Measurements from ENCODE around the gene CDC25A.

DNA sequence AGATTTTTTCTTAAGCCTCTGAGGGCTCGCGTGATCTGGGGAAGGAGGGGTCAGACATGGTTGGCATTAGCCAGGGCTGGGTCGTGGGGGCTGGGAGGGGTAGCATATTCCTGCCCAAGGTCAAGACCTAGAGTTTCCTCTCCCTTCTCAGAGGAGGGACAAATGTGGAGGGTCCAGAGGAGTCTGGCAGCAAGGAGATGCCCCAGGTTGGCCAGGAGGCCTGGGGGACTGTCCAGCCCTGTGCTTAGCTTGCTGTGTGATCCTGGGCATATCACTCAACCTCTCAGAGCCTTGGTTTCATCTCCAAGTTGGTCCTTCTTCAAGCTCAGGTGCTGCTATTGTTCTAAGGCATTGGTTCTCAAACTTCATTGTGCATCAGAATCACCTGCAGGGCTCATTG, 26.0 kb upstream of the CDC25A start:
- TF ChIP-seq, protein P1, sequence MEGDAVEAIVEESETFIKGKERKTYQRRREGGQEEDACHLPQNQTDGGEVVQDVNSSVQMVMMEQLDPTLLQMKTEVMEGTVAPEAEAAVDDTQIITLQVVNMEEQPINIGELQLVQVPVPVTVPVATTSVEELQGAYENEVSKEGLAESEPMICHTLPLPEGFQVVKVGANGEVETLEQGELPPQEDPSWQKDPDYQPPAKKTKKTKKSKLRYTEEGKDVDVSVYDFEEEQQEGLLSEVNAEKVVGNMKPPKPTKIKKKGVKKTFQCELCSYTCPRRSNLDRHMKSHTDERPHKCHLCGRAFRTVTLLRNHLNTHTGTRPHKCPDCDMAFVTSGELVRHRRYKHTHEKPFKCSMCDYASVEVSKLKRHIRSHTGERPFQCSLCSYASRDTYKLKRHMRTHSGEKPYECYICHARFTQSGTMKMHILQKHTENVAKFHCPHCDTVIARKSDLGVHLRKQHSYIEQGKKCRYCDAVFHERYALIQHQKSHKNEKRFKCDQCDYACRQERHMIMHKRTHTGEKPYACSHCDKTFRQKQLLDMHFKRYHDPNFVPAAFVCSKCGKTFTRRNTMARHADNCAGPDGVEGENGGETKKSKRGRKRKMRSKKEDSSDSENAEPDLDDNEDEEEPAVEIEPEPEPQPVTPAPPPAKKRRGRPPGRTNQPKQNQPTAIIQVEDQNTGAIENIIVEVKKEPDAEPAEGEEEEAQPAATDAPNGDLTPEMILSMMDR (IDR thresholded peaks at IDR 0.05), result no peak
- no peak for TF ChIP-seq EP300 (IDR thresholded peaks at IDR 0.05)
